Activated CD4-positive, CD25-positive, alpha-beta regulatory T cell treated with anti-CD3 and anti-CD28 coated beads, Interleukin-2, amount 50 U/mL, for 72 hours (primary cell): ENCODE data around the gene RPL11.
"Not testable (repeated sequence)": the region's sequence is repeated elsewhere in the genome, so short reads cannot be mapped to it uniquely, and the experiment has no call there.

Experiments
- DNase-seq: peaks from one replicate; pipeline ENCODE4 v3.0.0; 2021

RPL11 gene

DNA sequence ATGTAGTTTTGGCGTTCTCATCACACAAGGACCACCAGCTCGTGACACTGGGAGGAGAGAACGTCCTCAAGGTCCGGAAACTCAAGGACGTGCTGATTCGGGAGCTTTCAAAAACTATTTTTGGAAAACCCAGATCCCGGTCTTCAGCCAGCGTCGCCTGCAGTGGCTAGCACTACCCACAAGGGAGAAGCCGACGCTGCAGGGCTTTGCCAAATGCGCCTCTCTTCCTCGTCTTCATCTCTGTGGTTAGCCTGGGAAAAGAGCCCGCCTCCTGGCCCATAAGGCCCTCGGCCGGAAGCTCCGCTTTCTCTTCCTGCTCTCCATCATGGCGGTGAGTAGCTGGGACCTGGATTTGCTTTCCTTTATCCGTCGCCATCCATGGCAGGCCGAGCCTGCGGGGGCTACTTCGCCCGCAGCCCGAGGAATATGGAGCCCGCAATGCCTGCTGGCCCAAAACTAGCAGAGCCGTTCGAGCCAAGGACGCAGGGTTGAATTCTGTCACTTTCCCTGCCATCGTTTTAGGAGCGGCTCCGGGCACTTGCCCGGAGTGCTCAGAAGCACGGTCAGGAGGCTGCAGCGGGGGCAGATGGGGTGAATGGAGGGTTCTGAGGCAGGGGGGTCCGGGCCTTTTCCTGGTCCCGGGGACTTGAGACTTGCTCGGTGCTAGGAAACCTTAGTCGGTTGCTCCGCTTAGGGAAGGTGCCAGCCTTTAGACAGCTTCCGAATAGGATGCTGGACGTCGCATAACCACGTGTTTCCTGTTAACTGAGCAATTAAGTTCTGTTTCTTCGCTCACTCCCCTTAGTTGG lies at the start of gene RPL11:
Gene RPL11 (plus strand): TSS at position 308 of the 809 bp plus-strand sequence. CDS start 18 bp downstream, at position 326.
- peak; percentile 80 for DNase-seq

DNA sequence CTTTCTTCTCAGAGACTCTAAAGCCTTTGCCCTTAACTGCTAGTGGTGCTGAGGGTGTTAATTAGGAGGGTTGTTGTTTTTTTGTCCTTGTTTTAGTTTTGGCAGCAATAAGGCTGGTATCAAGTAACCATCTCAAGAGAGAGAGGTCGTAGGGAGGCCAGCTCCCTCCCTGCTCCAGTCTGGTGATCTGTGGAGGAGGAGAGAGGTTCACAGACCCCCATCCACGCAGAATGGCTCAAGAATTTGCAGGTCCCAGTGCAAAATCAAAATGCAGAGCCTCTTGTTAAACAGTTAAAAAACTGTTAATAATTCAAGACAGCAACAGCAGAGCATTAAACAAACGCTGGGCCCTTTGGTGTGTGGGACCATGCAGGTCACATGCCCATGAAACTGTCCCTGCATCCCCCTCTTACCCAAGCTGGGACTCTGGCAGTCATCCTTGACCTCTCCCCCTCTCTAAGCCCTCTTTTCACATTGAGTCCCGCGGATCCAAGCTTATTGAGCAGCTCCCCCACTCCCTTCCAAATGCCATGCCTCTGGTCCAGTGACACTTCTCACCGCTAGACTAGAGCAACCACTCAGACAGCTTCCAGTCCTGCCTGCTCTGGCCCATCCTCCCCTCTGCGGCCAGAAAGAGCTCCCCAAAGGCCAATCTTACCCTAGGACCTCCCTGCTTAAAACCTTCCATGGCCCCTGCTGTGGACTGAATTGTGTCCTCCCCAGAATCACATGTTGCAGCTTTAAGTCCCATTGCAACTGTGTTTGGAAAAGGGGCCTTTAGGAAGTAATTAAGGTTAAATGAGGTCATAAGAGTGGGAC lies 47.7 kb upstream of the RPL11 start:
- DNase-seq: no peak

- DNase-seq: no peak
Measured at GRCh38 chr1:23644555-23644866, 47.1 kb upstream of the RPL11 start.

DNA sequence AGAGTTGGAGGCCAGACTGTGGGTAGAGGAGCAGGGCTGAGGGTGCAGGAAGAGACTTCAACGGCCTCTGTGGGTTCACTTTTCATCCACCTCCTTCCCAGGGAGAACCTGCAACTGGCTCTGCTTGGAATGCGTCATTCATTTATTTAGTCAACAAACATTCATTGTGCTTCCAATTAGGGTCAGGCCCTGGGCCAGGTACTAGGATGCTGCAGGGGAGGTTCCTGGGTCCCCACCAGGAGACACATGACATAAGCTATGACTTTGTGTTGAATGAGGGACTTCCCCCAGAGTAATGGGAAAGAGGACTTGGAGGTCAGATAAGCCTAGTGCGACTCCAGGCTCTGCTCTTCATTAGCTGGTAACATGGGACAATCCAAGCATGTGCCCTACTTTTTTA lies 46.3 kb upstream of the RPL11 start:
- no peak for DNase-seq

DNA sequence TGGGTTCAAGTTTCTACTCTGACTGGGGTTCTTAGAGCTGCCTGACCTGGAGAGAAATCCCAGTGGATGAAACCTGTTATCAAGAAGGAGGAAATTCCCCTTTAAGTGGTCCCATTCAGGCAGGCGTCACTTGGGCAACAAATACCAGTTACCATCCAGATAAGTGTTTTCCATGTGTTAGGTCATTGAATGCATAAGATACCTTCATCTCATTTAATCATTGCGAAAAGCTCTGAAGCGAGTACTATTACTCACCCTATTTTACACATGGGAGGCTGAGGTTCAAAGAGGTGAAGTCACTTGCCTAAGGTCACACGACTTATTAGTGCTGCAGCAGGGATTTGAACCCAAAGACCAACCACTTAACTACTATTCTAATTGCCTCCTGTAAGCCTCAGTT lies 45.5 kb upstream of the RPL11 start:
- no peak for DNase-seq

DNA sequence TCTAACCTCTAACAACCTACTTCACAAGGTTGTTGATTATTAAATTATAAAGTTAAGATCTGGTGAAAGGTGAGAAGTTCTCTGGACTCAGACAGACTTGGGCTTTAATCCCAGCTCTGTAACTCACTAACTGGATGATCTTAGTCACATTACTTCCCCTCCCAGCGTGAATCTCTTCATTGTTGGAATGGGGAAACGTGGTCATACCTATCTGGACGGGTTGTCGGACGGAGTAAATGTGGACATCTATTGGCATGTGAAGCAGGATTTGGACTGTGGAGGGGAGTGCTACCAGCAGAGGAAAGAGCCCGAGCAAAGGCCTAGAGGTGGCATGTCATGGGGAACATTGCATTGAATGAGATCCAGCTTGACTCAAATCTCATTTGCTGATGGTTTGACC lies 45.1 kb upstream of the RPL11 start:
- DNase-seq: no peak

DNA sequence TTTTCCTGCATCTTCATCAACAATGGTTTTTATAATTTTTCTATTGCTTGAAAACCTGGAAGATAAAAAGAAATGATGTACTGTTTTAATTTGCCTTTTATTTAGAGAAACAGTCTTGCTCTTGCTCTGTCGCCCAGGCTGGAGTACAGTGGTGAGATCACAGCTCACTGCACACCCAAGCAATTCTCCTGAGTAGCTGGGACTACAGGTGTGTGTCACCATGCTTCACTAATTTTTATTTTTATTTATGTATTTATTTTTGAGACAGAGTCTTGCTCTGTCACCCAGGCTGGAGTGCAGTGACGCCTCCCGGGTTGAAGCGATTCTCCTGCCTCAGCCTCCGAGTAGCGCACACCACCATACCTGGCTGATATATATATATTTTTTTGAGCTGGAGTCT lies 43.0 kb upstream of the RPL11 start:
- DNase-seq: no peak

DNA sequence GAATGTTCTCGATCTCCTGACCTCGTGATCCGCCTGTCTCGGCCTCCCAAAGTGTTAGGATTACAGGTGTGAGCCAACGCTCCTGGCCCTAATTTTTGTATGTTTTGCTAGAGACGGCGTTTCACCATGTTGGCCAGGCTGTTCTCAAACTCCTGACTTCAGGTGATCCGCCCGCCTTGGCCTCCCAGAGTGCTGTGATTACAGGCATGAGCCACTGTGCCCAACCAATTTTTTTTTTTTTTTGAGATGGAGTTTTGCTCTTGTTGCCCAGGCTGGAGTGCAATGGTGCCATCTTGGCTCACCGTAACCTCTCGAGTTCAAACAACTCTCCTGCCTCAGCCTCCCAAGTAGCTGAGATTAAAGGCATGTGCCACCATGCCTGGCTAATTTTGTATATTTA lies 42.4 kb upstream of the RPL11 start:
- not testable (repeated sequence) for DNase-seq

GRCh38 chr1:23650344-23650990 lies 41.1 kb upstream of the RPL11 start:
- DNase-seq: no peak

DNA sequence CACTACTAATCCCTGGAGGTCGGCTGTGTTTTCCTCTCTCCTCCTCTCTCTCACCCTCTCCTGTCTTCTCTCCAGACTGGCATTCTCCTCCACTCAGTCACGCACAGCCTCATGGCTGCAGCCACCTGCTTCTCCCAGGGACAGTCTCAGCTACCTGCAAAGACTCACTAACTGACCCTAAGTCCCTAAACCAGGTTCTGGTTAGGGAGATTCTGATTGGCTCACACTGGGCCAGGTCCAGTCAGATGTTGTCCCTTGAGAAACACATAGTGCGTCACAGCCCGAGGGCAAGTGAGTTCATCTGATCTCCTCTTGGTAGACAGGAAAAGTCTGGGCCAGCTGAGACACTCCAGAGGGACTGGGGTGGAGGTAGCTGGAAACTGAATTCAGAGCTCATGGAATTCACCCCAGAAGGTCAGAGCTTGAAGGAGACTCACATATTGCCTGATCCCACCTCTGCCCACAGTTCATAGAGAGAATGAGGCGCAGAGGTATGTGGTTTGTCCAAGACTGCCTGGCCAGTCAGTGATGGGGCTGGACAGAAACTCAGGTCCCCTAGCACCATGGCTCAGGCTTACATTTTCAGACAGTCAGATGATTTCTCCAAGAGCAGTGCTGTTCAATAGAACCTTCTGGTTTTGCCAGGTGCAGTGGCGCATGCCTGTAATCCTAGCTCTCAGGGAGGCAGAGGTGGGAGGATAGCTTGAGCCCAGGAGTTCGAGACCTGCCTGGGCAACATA lies 40.4 kb upstream of the RPL11 start:
- no peak for DNase-seq

DNA sequence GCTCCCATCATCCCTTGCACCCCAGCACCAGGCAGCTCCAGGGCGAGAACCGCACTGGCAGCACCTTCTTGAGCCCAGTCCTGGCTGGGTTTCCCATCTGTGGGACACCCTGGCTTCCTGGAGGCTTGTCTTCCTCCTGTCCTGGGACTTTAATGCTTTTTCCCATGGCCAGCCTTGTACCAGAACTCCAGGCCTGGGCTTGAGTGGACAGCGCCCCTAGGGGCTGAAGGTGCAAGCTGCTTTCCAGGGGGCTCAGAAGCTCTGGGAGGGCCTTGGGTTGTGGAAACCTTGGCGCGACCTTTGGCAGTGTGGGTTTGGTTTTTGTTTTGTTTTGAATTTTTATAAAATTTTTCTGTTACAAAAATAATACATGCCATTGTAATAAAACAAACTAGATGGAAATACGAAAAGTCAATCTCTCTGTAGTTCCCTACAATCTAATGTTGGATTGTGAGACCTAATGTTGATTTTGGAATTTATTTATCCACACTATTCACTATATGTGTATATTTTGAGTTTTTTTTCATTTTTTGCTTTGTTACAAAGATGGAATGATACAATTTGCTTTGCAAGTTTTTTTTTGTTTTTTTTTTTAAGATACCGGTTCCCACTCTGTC lies 33.8 kb upstream of the RPL11 start:
- DNase-seq: peak; percentile 44

DNA sequence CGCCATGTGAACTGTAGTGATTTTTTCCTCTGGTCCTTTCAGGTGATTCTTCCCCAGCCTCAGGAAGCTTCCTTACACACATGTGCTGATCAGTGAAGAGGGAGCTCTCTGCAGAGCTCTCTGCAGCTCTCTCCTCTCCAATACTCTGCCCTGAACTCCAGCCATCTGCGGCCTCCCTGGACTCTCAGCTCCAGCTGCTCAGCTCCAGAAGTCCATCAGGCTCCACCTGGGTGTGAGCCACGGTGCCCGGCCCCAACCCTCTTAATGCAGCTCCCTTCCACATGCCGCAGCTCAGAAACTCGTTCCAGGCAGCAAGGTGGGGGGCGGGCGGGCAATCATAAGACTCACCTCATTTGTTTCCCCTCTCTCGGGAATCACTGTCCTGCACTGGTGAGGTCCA lies 30.9 kb upstream of the RPL11 start:
- no peak for DNase-seq

DNA sequence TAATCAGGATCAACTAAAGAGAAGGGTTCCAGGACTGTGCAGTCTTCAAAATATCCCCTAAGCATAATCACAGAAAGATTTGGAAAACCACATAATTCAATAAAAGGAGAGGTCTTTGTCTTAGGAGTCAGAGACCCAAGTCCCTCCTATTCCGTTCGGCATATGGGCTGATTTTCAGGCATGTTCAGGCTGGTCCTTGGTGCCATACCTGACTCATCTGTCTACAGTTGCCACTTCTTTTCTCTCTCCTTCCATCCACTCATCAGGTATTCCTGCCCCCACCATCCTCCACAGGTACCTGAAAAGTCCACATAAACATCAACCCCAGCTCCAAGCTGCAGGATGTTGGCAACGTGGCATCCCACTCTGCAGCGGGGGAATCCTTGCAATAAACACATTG lies 29.7 kb upstream of the RPL11 start:
- no peak for DNase-seq

- DNase-seq: no peak
Measured at GRCh38 chr1:23664837-23665795, 26.5 kb upstream of the RPL11 start.

- DNase-seq: no peak
Measured at GRCh38 chr1:23667411-23667810, 24.2 kb upstream of the RPL11 start.

DNA sequence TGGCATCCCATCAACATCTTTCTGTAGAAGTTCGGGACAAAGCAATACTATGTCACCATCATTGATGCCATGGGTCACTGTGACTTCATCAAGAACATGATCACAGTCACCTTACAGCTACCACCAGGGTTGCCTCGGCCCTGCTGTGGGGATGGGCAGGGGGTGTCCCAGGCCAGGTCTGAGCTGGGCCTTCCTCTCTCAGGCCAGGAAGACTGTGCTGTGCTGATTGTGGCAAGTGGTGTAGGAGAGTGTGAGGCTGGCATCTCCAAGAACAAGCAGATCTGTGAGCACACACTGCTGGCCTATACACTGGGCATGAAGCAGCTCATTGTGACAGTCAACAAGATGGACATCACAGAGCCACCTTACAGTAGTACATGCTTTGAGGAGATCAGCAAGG lies 20.9 kb upstream of the RPL11 start:
- no peak for DNase-seq

DNA sequence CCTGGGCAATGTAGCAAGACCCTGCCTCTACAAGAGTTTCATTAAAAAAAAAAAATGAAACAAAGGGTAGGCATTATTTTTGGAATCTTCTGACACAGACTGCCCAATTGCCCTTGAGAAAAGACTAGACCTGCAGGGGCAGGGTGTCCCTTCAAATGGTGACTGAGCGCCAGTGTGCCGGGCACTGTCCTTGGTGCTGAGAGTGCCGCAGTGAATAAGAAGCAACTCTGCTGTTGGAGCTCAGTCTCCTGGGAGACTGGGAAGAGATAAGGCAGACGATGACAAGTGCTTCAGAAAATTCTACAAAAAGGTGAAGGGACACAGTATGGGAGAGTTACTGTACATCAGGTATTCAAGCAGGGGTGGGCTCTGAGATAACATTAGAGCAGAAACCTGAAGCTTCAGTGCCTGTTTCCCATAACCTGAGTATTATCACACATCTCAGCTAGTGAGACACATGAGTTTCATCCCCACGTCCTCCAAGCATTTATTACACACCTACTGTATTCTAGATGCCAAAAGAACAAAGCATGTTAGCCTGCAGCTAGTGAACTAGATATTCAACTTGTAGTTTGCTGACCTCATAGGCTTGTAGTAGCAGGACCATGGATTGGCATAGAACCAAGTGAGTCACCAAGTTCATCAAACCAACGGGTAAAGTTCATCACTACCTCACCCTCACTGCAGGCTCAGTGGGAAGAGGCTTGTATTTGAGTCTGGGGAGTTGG lies 18.4 kb upstream of the RPL11 start:
- no peak for DNase-seq

DNA sequence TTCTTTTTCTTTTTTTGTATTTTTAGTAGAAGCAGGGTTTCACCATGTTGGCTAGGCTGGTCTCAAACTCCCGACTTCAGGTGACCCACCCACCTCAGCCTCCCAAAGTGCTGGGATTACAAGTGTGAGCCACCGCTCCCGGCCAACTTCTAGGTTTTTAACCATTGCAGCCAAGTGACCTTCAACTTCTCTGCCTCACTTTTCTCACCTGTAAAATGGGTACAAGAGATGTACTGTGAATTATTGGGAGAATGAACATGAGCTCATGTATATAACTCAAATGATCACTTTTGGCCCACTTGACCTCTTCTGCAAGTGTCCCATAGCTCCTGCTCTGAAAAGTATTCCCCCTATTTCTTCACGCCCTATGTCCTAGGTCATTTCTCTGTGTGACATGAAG lies 11.8 kb upstream of the RPL11 start:
- no peak for DNase-seq

DNA sequence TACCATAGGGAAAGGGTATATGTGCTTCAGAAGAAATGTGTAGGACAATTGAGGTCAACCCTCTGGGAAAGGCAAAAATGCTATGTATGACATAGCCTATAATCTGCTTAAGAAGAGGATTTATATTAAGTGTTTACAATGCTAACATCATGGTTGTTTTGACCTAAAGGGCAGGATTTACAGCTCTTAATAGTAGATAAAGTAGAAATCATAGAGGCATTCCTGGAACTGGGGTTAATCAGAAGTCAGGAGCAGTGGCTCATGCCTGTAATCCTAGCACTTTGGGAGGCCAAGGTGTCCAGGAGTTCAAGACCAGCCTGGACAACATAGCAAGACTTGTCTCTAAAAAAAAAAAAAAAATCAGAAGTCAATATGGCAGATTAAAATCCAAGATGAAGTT lies 8.7 kb upstream of the RPL11 start:
- DNase-seq: no peak

DNA sequence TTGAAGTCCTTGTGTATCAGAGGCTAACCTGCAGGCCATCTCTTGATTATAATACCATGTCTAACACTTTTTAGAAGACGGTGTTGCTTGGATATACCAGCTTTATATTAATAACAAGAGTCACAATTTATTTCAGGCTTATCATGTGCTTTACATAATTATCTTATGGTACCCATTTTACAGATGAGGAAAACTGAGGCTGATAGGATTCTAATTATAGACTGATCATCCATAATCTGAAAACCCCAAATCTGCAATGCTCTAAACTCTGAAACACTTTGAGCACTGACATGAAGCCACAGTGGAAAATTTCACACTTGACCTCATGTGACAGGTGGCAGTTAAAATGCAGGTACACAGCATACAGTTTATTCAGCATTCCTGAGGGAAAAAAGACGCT lies 7.2 kb upstream of the RPL11 start:
- no peak for DNase-seq

DNA sequence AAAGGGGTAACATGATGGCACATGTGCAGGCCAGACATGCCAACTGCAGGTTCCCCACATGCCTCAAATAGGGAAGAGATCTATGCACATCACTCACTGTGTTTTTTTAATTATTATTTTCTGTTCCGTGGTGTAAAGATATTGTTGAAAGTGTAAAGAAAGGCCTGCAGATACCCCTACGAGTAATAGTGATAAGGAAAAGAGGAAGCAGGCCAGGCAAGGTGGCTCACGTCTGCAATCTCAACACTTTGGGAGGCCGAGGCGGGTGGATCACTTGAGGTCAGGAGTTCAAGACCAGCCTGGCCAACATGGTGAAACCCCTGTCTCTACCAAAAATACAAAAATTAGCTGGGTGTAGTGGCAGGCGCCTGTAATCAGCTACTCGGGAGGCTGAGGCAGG lies 6.4 kb upstream of the RPL11 start:
- DNase-seq: not testable (repeated sequence)
